OCI-LY3 (cell line): ENCODE results near the gene BZW1.

Source experiments
- CTCF ChIP-seq: fragments of 200-600, 300-600 bp; sonication (generic); IDR thresholded peaks from 2 replicates; pipeline ENCODE4 v1.5.1; 2014; ENCODE audit warnings: antibody characterized with exemption, low read length, low read depth
- EZH2phosphoT487 ChIP-seq: fragments of 200-600 bp; shearing (Covaris generic); IDR thresholded peaks from 2 replicates; pipeline ENCODE4 v1.6.1; 2018; ENCODE audit warnings: antibody characterized with exemption, mixed run types, low read depth

GRCh38 chr2:200770847-200771246, 40.9 kb upstream of the BZW1 start:
- TF ChIP-seq CTCF (no peak), EZH2phosphoT487 (no peak)
